HepG2 (cell line): ENCODE data around the gene COG1. TPM values are rescaled to one million over a fixed set of nuclear protein-coding genes. Genes with fewer than 3 reads are reported as not detected.
A peak's percentile ranks its signal among the peaks of the same experiment; 100 is the strongest.

Source experiments
- CBX2 ChIP-seq, 2 experiments: fragments of 200-600 bp in 1 of 2; sonication (generic); formaldehyde crosslinking in 1 of 2; IDR thresholded peaks; 2 replicates each; pipeline versions ENCODE4 v1.7.0 to v1.8.1; 2018 to 2022; ENCODE audit warnings: low read depth in 2 of 2, low read length in 1 of 2, mild to moderate bottlenecking in 1 of 2, missing genetic modification reagents in 1 of 2
- DPF2 ChIP-seq: sonication (generic); formaldehyde crosslinking; IDR thresholded peaks from 2 replicates; pipeline ENCODE4 v1.4.0; 2020; ENCODE audit warnings: mild to moderate bottlenecking, low read depth, missing genetic modification reagents, borderline replicate concordance
- EZH2 ChIP-seq: conservative IDR thresholded peaks from 2 replicates; pipeline ENCODE4 v1.6.1; 2012; ENCODE audit warnings: mild to moderate bottlenecking, low read depth, low read length, moderate library complexity
- GMEB1 ChIP-seq: sonication (generic); formaldehyde crosslinking; IDR thresholded peaks from 2 replicates; pipeline ENCODE4 v1.5.1; 2020; ENCODE audit warnings: missing genetic modification reagents, mild to moderate bottlenecking, borderline replicate concordance
- GPN1 ChIP-seq: sonication (generic); formaldehyde crosslinking; IDR thresholded peaks from 2 replicates; pipeline ENCODE4 v1.5.1; 2020; ENCODE audit warnings: missing genetic modification reagents, borderline replicate concordance
- JARID2 ChIP-seq: sonication (generic); formaldehyde crosslinking; IDR thresholded peaks from 2 replicates; pipeline ENCODE4 v1.8.1; 2023; ENCODE audit warnings: missing genetic modification reagents, inconsistent platforms; ENCODE audit not compliant: insufficient replicate concordance
- MYPOP ChIP-seq: sonication (generic); formaldehyde crosslinking; IDR thresholded peaks from 2 replicates; pipeline ENCODE4 v1.8.1; 2023; ENCODE audit warnings: mild to moderate bottlenecking, moderate library complexity, missing genetic modification reagents
- NFE2 ChIP-seq: sonication (generic); formaldehyde crosslinking; IDR thresholded peaks from 2 replicates; pipeline ENCODE4 v1.4.0; 2020; ENCODE audit warnings: missing genetic modification reagents
- NPAS2 ChIP-seq: sonication (generic); formaldehyde crosslinking; IDR thresholded peaks from 2 replicates; pipeline ENCODE4 v1.8.0; 2022; ENCODE audit warnings: mild to moderate bottlenecking, missing genetic modification reagents, borderline replicate concordance
- SALL2 ChIP-seq: sonication (generic); formaldehyde crosslinking; IDR thresholded peaks from 2 replicates; pipeline ENCODE4 v1.8.1; 2023; ENCODE audit warnings: mild to moderate bottlenecking, missing genetic modification reagents, inconsistent platforms
- SAP130 ChIP-seq: IDR thresholded peaks from 2 replicates; pipeline ENCODE4 v1.6.1; 2016; ENCODE audit warnings: low read depth
- SATB2 ChIP-seq: sonication (generic); formaldehyde crosslinking; IDR thresholded peaks from 2 replicates; pipeline ENCODE4 v1.5.0; 2020; ENCODE audit warnings: missing genetic modification reagents
- SETDB1 ChIP-seq: sonication (generic); formaldehyde crosslinking; IDR thresholded peaks from 2 replicates; pipeline ENCODE4 v1.5.1; 2020; ENCODE audit warnings: missing genetic modification reagents, mild to moderate bottlenecking, borderline replicate concordance
- SP5 ChIP-seq: IDR thresholded peaks from 2 replicates; pipeline ENCODE4 v1.6.1; 2016; ENCODE audit warnings: low read depth, borderline replicate concordance
- STAG1 ChIP-seq: sonication (generic); formaldehyde crosslinking; IDR thresholded peaks from 2 replicates; pipeline ENCODE4 v1.4.0; 2020; ENCODE audit warnings: missing genetic modification reagents
- SYNCRIP ChIP-seq: fragments of 200-400 bp; formaldehyde crosslinking; IDR thresholded peaks from 2 replicates; pipeline ENCODE4 v1.6.1; 2018; ENCODE audit warnings: mild to moderate bottlenecking, low read depth, low read length; ENCODE audit not compliant: insufficient read depth
- TEAD2 ChIP-seq: sonication (generic); formaldehyde crosslinking; IDR thresholded peaks from 2 replicates; pipeline ENCODE4 v1.9.0; 2021; ENCODE audit warnings: missing genetic modification reagents
- THAP9 ChIP-seq: sonication (generic); formaldehyde crosslinking; IDR thresholded peaks from 2 replicates; pipeline ENCODE4; 2020; ENCODE audit warnings: missing genetic modification reagents, mild to moderate bottlenecking, borderline replicate concordance
- ZNF329 ChIP-seq: sonication (generic); formaldehyde crosslinking; IDR thresholded peaks from 2 replicates; pipeline ENCODE4 v1.9.0; 2021; ENCODE audit warnings: low read depth, mild to moderate bottlenecking, missing genetic modification reagents
- ZNF34 ChIP-seq: sonication (generic); formaldehyde crosslinking; IDR thresholded peaks from 2 replicates; pipeline ENCODE4 v1.4.0; 2020; ENCODE audit warnings: mild to moderate bottlenecking, missing genetic modification reagents, borderline replicate concordance
- ZNF431 ChIP-seq: sonication (generic); formaldehyde crosslinking; IDR thresholded peaks from 2 replicates; pipeline ENCODE4 v1.9.0; 2022; ENCODE audit warnings: missing genetic modification reagents, low read depth, mild to moderate bottlenecking, borderline replicate concordance
- ZNF556 ChIP-seq: sonication (generic); formaldehyde crosslinking; IDR thresholded peaks from 2 replicates; pipeline ENCODE4 v1.4.0; 2020; ENCODE audit warnings: mild to moderate bottlenecking, missing genetic modification reagents, borderline replicate concordance
- ZNF562 ChIP-seq: sonication (generic); formaldehyde crosslinking; IDR thresholded peaks from 2 replicates; pipeline ENCODE4 v1.8.0; 2022; ENCODE audit warnings: missing genetic modification reagents, borderline replicate concordance
- ZNF672 ChIP-seq: sonication (generic); formaldehyde crosslinking; IDR thresholded peaks from 2 replicates; pipeline ENCODE4 v1.8.1; 2022; ENCODE audit warnings: missing genetic modification reagents
- ZNF766 ChIP-seq: sonication (generic); formaldehyde crosslinking; IDR thresholded peaks from 2 replicates; pipeline ENCODE4 v1.5.0; 2020; ENCODE audit warnings: missing genetic modification reagents, borderline replicate concordance
- polyA plus RNA-seq, 8 experiments: library from polyadenylated mRNA; depleted of rRNA in 3 of 8; stranded (reverse) in 7 of 8; unstranded in 1 of 8; fragments of >200 nt; fragmentation: Illumina TruSeq in 4 of 8; extraction: Trizol in 4 of 8; gene quantifications; 2 replicates each; pipeline versions ENCODE4 v1.2.1 to v1.2.3, GENCODE V29; 2011 to 2016; ENCODE audit warnings: low read depth in 4 of 8, missing spikeins in 1 of 8, mixed read lengths in 1 of 8; ENCODE audit not compliant: insufficient read depth in 1 of 8
- total RNA-seq, 5 experiments: library from RNA; depleted of rRNA; stranded (reverse); fragments of >200 nt; fragmentation: Illumina TruSeq; extraction: Trizol; gene quantifications; 2 replicates each; pipeline ENCODE4 v1.2.3, GENCODE V29; 2016; ENCODE audit warnings: low read depth in 1 of 5

The COG1 gene
- total and polyA plus RNA-seq, 2 of the 13 experiments (the other 11 are each of a cell fraction or from before 2014, with no cell fraction given), result 36.6 to 39.7 TPM

GRCh38 chr17:73231841-73232586 is 39.2 kb downstream of the COG1 start (continued):
- TF ChIP-seq SP5, result no peak; the same call in 1 of the 2 replicates
- TF ChIP-seq ZNF766 (CRISPR knock-in tag), result peak; percentile 88
- TF ChIP-seq GPN1 (CRISPR knock-in tag), result no peak
- TF ChIP-seq SATB2 (CRISPR knock-in tag), result no peak
- TF ChIP-seq SYNCRIP, result no peak
- peak; percentile 87 for TF ChIP-seq SALL2 (CRISPR knock-in tag)
- TF ChIP-seq MYPOP (CRISPR knock-in tag), result no peak
- TF ChIP-seq ZNF431 (CRISPR knock-in tag), result no peak
- TF ChIP-seq EZH2, result no peak
- peak; percentile 93 for TF ChIP-seq ZNF556 (CRISPR knock-in tag)
- TF ChIP-seq NFE2 (CRISPR knock-in tag), result no peak
- no peak for TF ChIP-seq NPAS2
- TF ChIP-seq ZNF329 (CRISPR knock-in tag), result no peak
- no peak for TF ChIP-seq ZNF562 (CRISPR knock-in tag)
- no peak for TF ChIP-seq ZNF672 (CRISPR knock-in tag)
- peak; percentile 94 for TF ChIP-seq SAP130 (CRISPR knock-in tag)
- TF ChIP-seq SETDB1 (CRISPR knock-in tag), result 0 out of 2 replicates have a peak, but pooled peaks have one; percentile 54
- no peak for TF ChIP-seq JARID2 (CRISPR knock-in tag)
- no peak for TF ChIP-seq DPF2
- TF ChIP-seq ZNF34 (CRISPR knock-in tag), result peak; percentile 84; the same call in 1 of the 2 replicates
- peak; percentile 92 for TF ChIP-seq GMEB1 (CRISPR knock-in tag)
- TF ChIP-seq CBX2 (IDR thresholded peaks at IDR 0.05; ENCODE audit: low read depth, low read length), result no peak
- TF ChIP-seq CBX2 (CRISPR knock-in tag; IDR thresholded peaks at IDR 0.05; ENCODE audit: low read depth), result no peak
- TF ChIP-seq TEAD2 (CRISPR knock-in tag), result no peak; the same call in 1 of the 2 replicates
- no peak; the same call in 1 of the 2 replicates for TF ChIP-seq STAG1 (CRISPR knock-in tag)
- peak; percentile 87 for TF ChIP-seq THAP9 (CRISPR knock-in tag)
